Measurements from ENCODE around the gene HES5. TPM values are rescaled to one million over a fixed set of nuclear protein-coding genes. Genes with fewer than 3 reads are reported as not detected.

The HES5 gene
- total RNA-seq, 4 donors from 2014 or later: 8.1 to 32.5 (median 9.6) TPM

DNA sequence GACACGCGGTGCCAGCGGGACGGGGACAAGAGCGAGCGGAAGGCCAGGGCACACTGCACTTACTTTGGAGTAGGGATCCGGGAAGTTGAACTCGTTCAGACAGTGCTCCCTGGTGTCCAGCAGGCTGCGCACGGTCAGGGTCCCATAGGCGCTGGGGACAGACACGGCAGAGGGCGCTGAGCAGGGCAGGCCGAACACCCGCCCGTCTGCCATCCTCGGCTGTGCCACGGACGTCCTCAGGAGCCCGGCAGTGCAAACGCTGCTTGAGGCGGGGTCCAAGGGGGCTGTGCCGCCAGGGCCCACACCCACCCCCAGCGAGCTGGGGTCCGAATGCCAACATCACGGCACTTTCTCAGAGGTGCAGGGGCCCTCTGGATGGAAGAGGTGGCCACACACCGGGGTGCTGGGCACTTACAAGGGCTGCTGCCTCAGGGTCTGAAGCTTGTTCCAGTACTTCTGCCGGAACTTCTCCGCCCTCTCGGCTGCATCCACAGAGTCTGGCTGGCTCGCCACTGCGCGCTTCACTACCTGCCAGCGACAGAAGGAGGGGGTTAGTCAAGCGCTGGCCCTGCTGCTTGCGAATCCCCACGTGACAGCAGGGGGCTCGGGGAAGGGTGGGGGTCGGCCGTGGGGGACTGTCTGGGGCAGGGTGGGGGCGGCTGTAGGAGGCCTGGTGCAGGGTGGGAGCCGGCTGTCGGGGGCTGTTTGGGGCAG lies 16.0 kb downstream of the HES5 start:
- WGBS, 2 donors: 87 to 92% methylated on average over 36 of the region's 43 CpGs
- no peak overlapping the region for H3K4me3 ChIP-seq (ENCODE audit: low read depth, poor library complexity, severe bottlenecking)
- no peak for TF ChIP-seq POLR2A (IDR thresholded peaks at IDR 0.05)
- TF ChIP-seq, protein P1, sequence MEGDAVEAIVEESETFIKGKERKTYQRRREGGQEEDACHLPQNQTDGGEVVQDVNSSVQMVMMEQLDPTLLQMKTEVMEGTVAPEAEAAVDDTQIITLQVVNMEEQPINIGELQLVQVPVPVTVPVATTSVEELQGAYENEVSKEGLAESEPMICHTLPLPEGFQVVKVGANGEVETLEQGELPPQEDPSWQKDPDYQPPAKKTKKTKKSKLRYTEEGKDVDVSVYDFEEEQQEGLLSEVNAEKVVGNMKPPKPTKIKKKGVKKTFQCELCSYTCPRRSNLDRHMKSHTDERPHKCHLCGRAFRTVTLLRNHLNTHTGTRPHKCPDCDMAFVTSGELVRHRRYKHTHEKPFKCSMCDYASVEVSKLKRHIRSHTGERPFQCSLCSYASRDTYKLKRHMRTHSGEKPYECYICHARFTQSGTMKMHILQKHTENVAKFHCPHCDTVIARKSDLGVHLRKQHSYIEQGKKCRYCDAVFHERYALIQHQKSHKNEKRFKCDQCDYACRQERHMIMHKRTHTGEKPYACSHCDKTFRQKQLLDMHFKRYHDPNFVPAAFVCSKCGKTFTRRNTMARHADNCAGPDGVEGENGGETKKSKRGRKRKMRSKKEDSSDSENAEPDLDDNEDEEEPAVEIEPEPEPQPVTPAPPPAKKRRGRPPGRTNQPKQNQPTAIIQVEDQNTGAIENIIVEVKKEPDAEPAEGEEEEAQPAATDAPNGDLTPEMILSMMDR (IDR thresholded peaks at IDR 0.05): no peak
- intact Hi-C loops (cut with DNase I; ENCODE audit: low total_unique reads): no loop called here
- DNase-seq (ENCODE audit: low spot score in 2 of 2): no peak

DNA sequence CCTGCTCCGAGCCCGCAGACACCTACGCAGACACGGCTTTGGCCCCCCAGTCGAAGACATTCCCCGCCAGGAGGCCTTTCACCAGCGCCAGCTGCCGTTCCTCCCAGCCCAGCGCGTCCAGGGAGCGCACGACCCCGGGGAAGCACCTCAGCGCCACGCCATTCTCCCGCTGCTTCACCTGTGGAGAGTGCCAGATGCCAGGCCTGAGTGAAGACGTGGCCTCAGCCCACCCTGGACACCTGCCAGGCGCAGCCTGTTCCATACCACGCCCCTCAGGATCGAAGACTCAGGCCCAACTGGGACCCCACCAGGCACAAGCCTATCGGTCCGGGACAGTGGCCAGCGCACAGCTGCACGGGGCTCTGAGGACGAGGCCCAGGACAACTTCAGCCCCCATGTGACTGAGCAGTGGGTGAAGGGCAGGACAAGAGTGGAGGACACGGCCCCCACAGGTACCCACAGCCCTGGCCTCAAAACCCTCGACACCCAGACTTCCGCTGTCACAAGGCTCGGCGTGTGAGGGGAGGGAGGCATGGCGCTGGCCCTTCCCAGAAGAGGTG lies 17.1 kb downstream of the HES5 start:
- intact Hi-C loops (cut with DNase I; ENCODE audit: low total_unique reads): no loop called here
- DNase-seq (ENCODE audit: low spot score in 2 of 2): no peak
- WGBS, 2 donors: 82 to 88% methylated on average over 29 to 31 of the region's 31 CpGs
- no peak overlapping the region for H3K4me3 ChIP-seq (ENCODE audit: low read depth, poor library complexity, severe bottlenecking)
- no peak for TF ChIP-seq POLR2A (IDR thresholded peaks at IDR 0.05)
- TF ChIP-seq, protein P1 (IDR thresholded peaks at IDR 0.05): no peak

DNA sequence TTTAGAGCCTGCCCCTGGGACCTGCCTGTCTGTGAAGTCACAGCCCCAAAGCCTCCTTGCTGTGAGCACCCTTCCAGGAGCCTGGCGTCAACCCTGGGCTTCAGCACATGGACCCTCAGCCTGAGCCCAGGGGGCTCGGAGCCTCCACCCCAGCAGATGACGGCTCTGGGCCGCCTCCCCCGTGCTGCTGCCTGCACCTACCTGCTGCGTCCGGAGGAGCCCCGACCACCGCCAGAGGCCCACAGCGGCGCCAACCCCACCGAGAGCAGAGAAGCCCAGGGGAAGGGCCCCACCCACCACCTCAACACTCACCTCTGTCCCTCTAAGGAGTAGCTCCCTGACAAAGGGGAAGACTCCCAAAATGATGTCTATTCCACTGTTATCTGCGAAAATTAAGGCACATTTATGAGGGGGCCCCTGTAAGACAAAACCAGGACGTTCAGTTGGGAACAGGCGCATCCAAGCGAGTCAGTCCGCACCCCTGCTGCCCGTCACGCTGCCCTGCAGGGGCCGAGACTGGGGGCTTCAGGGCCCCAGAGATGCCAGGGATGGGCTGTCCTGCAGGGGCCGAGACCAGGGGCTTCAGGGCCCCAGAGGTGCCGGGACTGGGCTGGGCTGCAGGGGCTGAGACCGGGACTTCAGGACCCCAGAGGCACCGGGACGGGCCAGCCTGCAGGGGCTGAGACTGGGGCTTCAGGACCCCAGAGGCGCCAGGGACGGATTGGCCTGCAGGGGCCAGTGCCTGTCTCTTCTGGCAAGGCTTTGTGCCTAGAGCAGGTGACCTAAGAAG lies 19.5 kb downstream of the HES5 start:
- WGBS, 2 donors: 91 to 92% methylated on average over 25 to 27 of the region's 27 CpGs
- TF ChIP-seq POLR2A (IDR thresholded peaks at IDR 0.05): no peak
- TF ChIP-seq, protein P1 (IDR thresholded peaks at IDR 0.05): no peak
- intact Hi-C loops (cut with DNase I; ENCODE audit: low total_unique reads): no loop called here
- no peak for DNase-seq (ENCODE audit: low spot score in 2 of 2)
- H3K4me3 ChIP-seq (ENCODE audit: low read depth, poor library complexity, severe bottlenecking): no peak overlapping the region

DNA sequence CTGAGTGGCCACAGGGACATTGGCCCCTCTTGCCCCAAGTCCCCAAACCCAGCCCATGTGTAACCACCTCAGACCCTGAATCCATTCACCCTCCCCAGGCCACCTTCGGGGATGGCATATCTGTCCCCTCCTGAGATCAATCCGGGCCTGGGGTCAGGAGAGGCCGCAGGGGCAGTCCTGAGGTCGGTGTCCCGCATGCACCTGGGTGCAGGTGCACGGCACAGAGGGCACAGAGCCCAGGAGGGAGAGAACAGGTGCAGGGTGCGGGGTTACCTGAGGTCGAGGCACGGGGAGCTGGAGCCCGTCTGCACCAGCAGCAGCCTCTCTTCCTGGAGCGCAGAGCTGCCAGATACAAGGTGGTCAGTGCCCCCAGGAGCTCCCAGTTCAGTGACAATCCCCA lies 20.5 kb downstream of the HES5 start:
- H3K4me3 ChIP-seq (ENCODE audit: low read depth, poor library complexity, severe bottlenecking): no peak overlapping the region
- DNase-seq (ENCODE audit: low spot score in 2 of 2): no peak
- intact Hi-C loops (cut with DNase I; ENCODE audit: low total_unique reads): no loop called here
- TF ChIP-seq, protein P1 (IDR thresholded peaks at IDR 0.05): no peak
- TF ChIP-seq POLR2A (IDR thresholded peaks at IDR 0.05): no peak
- WGBS, 2 donors: 77 to 86% methylated on average over 5 to 11 of the region's 11 CpGs

DNA sequence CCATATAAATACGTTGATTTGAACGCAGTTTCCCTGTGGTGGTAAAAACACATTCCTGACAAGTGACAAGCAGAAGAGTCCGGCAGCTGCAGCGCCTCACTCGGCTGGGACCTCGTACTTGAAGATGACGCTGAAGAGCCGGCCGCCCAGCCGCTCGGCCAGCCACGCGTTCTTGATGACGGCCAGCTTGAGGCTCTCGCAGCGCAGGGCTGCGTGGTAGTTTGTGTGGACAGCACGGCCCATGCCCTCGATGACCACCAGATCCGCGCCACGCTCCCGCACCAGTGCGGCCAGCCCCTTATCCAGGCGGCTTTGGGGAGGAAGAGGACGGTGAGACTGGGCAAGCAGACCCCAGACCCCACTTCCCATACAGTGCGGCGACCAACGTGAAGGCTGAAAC lies 21.3 kb downstream of the HES5 start:
- intact Hi-C loops (cut with DNase I; ENCODE audit: low total_unique reads): no loop called here
- H3K4me3 ChIP-seq (ENCODE audit: low read depth, poor library complexity, severe bottlenecking): no peak overlapping the region
- 92 to 96% methylated on average over 26 to 29 of the region's 29 CpGs for WGBS, 2 donors
- DNase-seq (ENCODE audit: low spot score in 2 of 2): no peak
- TF ChIP-seq, protein P1 (IDR thresholded peaks at IDR 0.05): no peak
- no peak for TF ChIP-seq POLR2A (IDR thresholded peaks at IDR 0.05)
